Measurements from ENCODE around the gene STARD3NL.
"Not testable (repeated sequence)": the region's sequence is repeated elsewhere in the genome, so short reads cannot be mapped to it uniquely, and the experiment has no call there.

Gene STARD3NL

DNA sequence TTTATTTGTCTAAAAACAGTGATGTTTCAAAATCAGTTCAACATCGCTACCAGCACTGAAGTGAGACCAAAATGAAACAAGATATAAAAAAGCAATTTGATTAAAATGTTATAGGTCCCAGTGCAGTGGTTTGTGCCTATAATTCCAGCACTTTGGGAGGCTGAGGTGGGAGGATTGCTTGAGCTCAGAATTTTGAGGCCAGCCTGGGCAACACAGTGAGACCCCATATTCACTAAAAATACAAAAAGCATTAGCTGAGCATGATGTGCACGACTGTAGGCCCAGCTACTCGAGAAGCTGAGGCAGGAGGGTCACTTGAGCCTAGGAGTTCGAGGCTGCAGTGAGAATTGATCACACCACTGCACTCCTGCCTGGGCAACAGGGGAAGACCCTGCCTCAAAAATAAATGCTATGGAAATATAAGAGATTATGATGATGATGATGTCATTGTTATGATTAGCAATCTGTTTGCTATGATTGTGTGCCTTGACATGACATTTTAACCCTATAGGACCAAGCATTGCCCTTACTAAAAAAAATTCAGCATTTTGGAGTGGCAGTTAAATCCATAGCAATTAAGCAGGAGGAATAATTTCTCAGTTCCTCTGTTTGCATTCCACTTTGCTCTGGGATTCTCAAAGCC, 91.8 kb downstream of the STARD3NL start:
- DNase-seq = not testable (repeated sequence)

DNA sequence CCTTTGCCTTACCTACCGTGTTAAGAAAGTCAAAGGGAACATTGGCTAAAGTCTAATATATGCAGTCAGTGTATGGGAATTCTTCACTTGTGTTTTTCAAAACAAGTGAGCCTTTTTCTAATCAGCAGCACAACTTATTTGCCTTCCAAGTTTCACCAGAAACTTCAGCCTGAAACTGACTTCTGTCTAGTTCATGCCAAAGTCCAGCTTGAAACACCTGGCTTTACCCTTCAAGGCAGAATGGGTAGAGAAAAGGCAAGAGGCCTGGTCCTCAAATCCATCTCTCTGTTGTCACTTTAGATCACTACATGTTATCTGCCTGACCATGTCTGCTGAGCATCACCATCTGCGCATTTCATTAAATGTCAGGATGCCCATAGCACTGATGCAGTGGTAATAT, 92.4 kb downstream of the STARD3NL start:
- not testable (repeated sequence) for DNase-seq

DNA sequence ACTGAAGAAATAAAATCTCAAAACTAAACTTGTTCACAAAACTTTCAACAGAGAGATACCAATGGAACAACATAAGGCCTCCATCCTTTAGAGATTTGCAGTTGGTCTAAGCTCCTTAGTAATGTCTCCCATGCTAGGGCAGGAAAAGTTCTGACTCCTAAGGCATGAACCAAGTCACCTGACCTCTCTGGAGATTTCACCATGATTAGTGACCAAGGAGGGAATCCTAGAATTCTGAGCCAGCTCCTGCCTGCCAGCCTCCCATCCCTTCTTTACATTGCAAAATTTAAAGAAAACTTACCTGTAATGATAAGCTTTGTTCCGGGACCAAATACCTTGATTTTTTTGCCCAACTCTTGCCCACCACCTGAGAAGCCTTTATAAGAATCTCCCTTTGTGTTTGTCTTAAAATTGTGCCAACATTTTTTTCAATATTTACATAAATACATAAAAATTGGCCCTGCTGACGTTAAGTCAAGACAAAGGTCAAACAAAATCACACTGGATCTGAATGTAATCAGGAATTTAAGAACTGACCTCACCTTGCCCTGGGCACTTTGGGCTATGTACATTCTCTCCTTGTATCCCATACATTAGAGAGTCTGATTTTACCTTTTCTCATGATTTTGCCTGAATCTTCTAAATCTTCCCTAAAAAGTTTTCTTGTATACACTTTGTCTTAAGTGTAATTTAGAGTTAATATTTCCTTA, 95.4 kb downstream of the STARD3NL start, which contains the start of gene TARP:
Gene TARP (minus strand): TSS at position 351 of the 710 bp plus-strand sequence.
- DNase-seq = no peak

DNA sequence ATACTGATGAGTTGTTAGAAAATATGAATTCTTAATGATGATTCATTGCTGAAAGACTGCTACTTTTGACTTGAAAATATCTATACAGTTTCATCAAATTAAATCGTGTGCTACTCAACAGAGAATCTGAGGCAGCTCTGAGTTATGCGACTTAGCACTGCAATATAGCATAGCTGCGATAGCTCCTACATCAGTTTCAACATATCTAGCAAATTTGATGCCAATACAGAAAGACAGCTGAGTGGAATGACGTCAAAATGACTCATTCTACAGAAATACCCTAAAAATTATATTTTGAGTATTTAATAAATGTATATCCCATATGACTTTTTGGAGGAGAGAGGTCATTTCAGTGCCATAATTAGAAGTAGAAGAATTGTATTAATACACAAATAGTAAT, 96.4 kb downstream of the STARD3NL start:
- no peak for DNase-seq

DNA sequence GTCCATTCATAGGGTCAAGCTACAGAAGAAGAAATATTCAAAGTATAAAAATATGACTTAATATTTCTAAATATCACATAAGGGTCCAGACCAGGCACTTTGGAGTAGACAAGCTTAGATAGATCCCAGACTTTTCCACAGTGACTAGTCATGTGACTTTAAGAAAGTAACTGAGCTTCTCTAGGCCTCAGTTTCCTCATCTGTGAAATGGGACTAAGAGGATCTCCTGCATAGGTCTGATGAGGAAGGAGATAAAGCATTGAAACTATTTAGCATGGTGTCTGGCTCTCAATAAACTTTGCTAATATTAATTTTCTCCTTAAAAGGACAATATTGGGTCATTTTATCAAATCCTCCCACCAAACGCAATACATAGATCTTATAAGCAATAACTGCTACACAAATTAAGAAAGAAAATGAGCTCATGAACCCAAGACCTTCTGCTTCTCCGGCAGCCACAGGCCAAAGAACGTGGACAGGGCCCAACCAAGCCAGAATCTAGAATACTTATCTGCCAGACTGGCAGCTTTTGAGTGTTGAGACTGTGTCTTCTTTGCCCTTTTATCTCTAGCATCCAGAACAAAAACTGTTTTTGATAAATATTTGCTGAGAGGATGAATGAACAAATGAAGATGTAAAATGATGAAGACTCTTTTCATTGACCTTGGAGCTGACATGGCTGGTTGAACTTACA, 97.0 kb downstream of the STARD3NL start:
- DNase-seq = no peak

DNA sequence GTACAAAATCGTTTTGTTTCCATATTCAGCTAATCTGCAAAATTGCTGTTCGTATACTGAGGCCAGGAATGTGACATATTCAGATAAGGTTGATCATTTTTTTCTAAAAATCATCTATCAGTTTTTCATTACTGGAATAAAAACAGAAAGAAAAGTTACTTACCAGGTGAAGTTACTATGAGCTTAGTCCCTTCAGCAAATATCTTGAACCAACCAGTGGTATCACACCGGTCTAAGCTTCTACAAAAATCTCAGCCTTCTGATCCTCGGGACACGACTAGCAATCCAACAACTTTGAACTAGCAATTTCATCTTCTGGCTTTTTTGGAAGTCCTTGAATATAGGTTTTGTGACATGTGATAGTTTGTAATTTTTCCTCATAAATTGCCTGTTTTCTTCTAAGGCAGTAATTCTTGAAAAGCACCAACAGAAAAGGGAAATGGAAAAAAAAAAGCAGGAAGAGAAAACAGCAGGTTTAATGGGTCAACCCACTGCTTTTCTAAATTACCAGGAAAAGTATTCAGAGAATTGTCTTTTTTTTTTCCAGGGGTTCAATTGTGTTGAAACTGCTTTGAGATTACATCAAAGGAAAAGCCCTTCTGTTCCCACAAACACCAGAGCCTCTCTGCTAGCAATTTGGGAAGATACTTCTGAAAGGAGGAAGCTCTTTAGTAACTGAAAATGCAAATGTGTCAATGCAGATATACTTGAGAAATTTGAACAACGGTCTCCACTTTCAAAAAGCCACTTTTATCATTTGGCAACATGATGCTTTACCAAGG, 98.2 kb downstream of the STARD3NL start:
- DNase-seq = no peak

DNA sequence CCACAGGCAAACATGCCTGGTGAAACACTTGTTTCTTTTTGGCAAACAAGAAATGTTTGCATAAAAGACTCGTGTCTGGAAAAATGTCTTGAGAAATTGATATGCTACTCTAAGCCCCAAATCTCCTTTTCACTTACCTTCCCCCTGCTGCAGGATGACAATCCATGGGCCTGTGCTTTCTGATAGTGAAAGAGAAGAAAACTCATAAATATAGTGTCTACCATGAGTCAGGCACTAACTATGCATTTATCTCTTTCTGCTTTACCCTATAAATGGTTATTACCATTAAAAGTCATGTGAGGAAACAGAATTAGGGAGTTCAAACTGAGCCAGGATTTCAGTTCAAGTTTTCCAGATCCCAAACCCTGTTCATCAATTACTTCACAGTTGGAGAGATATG, 102.0 kb downstream of the STARD3NL start:
- DNase-seq = no peak
